WTC11 (cell line): ENCODE results near the gene WDR83. TPM values are rescaled to one million over a fixed set of nuclear protein-coding genes. Genes with fewer than 3 reads are reported as not detected.
A peak's percentile ranks its signal among the peaks of the same experiment; 100 is the strongest.

Experiments used
- ATAC-seq: fragments of 200-7000 bp; cut with Tn5 transposase; 2 replicates; pipeline ENCODE4 v1.10.0; 2021; ENCODE audit warnings: mild to moderate bottlenecking, moderate library complexity
- CTCF ChIA-PET: fragments of 300-600 bp; sonication (Branson Sonifier 250); formaldehyde crosslinking; loops from one replicate; lab custom pipeline; 2021; ENCODE audit warnings: antibody characterized with exemption; lab: Charles Lee
- POLR2A ChIA-PET: fragments of 350-600 bp; sonication (Branson Sonifier 250); formaldehyde crosslinking; loops from one replicate; lab custom pipeline; 2021; ENCODE audit warnings: antibody characterized with exemption; lab: Charles Lee
- DNase-seq: peaks from one replicate; pipeline ENCODE4 v3.0.0; 2021; ENCODE audit warnings: low spot score
- H3K27ac Mint-ChIP-seq: 2 replicates; pipeline ENCODE4 v1.8.0; 2021; ENCODE audit warnings: mixed read lengths
- H3K27me3 Mint-ChIP-seq: 2 replicates; pipeline ENCODE4 v1.8.0; 2021; ENCODE audit warnings: low read depth, mild to moderate bottlenecking, moderate library complexity, mixed read lengths
- H3K36me3 Mint-ChIP-seq: 2 replicates; pipeline ENCODE4 v1.8.0; 2021; ENCODE audit warnings: mixed read lengths
- H3K4me1 Mint-ChIP-seq: 2 replicates; pipeline ENCODE4 v1.8.0; 2022; ENCODE audit warnings: mixed read lengths
- H3K4me3 Mint-ChIP-seq: 2 replicates; pipeline ENCODE4 v1.8.0; 2021; ENCODE audit warnings: mild to moderate bottlenecking, moderate library complexity, mixed read lengths
- H3K9me3 Mint-ChIP-seq: 2 replicates; pipeline ENCODE4 v1.8.0; 2021; ENCODE audit warnings: mixed read lengths
- CDX4 ChIP-seq: fragments of 250-450 bp; sonication (Bioruptor Pico); IDR thresholded peaks from 2 replicates; pipeline ENCODE4 v1.9.0; 2021; ENCODE audit warnings: moderate library complexity, mild to moderate bottlenecking, inconsistent platforms, borderline replicate concordance
- FOXK1 ChIP-seq: sonication (generic); formaldehyde crosslinking; IDR thresholded peaks from 2 replicates; pipeline ENCODE4 v1.8.0; 2022; ENCODE audit warnings: mild to moderate bottlenecking, moderate library complexity, missing genetic modification reagents
- FOXP1 ChIP-seq: sonication (generic); formaldehyde crosslinking; IDR thresholded peaks from 2 replicates; pipeline ENCODE4 v1.8.0; 2022; ENCODE audit warnings: missing genetic modification reagents, mild to moderate bottlenecking, moderate library complexity, borderline replicate concordance
- GRHL2 ChIP-seq: fragments of 250-450 bp; sonication (Bioruptor Pico); IDR thresholded peaks from 2 replicates; pipeline ENCODE4 v1.8.0; 2022; ENCODE audit warnings: mild to moderate bottlenecking, moderate library complexity; ENCODE audit not compliant: insufficient replicate concordance, severe bottlenecking
- HMGXB4 ChIP-seq: sonication (generic); formaldehyde crosslinking; IDR thresholded peaks from 2 replicates; pipeline ENCODE4 v1.8.1; 2023; ENCODE audit warnings: mild to moderate bottlenecking, moderate library complexity, missing genetic modification reagents
- PRRX2 ChIP-seq: fragments of 250-450 bp; sonication (Bioruptor Pico); IDR thresholded peaks from 2 replicates; pipeline ENCODE4 v1.8.0; 2021; ENCODE audit warnings: mild to moderate bottlenecking
- RELA ChIP-seq: sonication (generic); formaldehyde crosslinking; IDR thresholded peaks from 2 replicates; pipeline ENCODE4 v1.8.1; 2022; ENCODE audit warnings: missing genetic modification reagents, mild to moderate bottlenecking, borderline replicate concordance
- SP1 ChIP-seq: sonication (generic); formaldehyde crosslinking; conservative IDR thresholded peaks from 2 replicates; pipeline ENCODE4 v1.8.1; 2022; ENCODE audit warnings: missing genetic modification reagents
- TCF7 ChIP-seq: sonication (generic); formaldehyde crosslinking; IDR thresholded peaks from 2 replicates; pipeline ENCODE4 v1.8.0; 2022; ENCODE audit warnings: mild to moderate bottlenecking, low read depth, missing genetic modification reagents, moderate library complexity
- ZNF121 ChIP-seq: sonication (generic); formaldehyde crosslinking; IDR thresholded peaks from 2 replicates; pipeline ENCODE4 v1.8.0; 2023; ENCODE audit warnings: missing genetic modification reagents
- ZNF317 ChIP-seq: sonication (generic); formaldehyde crosslinking; IDR thresholded peaks from 2 replicates; pipeline ENCODE4 v1.8.1; 2023; ENCODE audit warnings: low read depth, mild to moderate bottlenecking, moderate library complexity, missing genetic modification reagents, borderline replicate concordance
- ZNF396 ChIP-seq: fragments of 250-450 bp; sonication (Bioruptor Pico); IDR thresholded peaks from 2 replicates; pipeline ENCODE4 v1.8.0; 2021; ENCODE audit warnings: mild to moderate bottlenecking, moderate library complexity, borderline replicate concordance
- ZNF416 ChIP-seq: fragments of 250-450 bp; sonication (Bioruptor Pico); IDR thresholded peaks from 2 replicates; pipeline ENCODE4 v1.9.0; 2021; ENCODE audit warnings: mild to moderate bottlenecking, inconsistent platforms
- ZNF423 ChIP-seq: fragments of 250-450 bp; sonication (Bioruptor Pico); IDR thresholded peaks from 2 replicates; pipeline ENCODE4 v2.1.2; 2022; ENCODE audit warnings: mild to moderate bottlenecking, moderate library complexity
- total RNA-seq: library from RNA; stranded (reverse); gene quantifications from 3 replicates; pipeline ENCODE4 v1.2.3, GENCODE V29; 2021
- TF ChIP-seq, protein P1 (sequence below): sonication (generic); formaldehyde crosslinking; IDR thresholded peaks from 2 replicates; pipeline ENCODE4 v1.8.1; 2022; ENCODE audit warnings: low read depth, missing genetic modification reagents, borderline replicate concordance
- TF ChIP-seq, protein P2 (sequence below): fragments of 250-450 bp; sonication (Bioruptor Pico); conservative IDR thresholded peaks from 2 replicates; pipeline ENCODE4 v1.9.0; 2021; ENCODE audit warnings: mild to moderate bottlenecking

WDR83 gene
- total RNA-seq, 1 experiment from 2014 or later, result 21.8 TPM

DNA sequence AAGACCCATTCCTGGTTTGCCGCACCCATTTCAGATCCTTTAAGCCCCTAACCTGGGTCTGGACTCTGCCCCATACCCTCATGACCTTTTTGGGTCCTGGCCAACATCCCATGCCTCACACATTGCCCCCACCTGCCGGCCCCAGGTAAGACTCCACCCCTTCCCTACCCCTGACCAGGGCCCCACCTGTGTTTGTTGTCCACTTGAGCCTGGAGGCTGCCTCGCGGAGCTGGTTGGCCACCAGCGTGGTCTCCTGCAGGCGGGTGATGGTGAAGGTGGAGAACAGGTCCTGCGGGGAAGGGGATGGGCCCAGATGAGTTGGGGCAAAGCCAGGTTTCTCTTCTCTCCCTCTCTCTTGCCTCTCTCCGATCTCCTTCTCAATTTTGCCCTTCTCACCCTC lies 19.6 kb upstream of the WDR83 start:
- Mint-ChIP-seq H3K36me3 (peaks cover 6% of the 10 kb centered on the region), H3K4me3 (peak overlapping the region; percentile 76), H3K27me3 (peaks cover 11% of the 10 kb centered on the region), H3K27ac (peak overlapping the region; percentile 95), H3K9me3 (no peaks in the 10 kb centered on the region), H3K4me1 (peaks cover 11% of the 10 kb centered on the region)
- ATAC-seq (no peak), DNase-seq (no peak)
- POLR2A ChIA-PET, result interaction anchor here (0.6 to 1.2 kb wide), 5 partner anchors 17 to 1667 kb away, joined by 3 to 7 read pairs (median 6); partner anchors contain the start of genes MAN2B1, WDR83, ZNF490 and ZNF791
- CTCF ChIA-PET, result interaction anchor here (1.0 to 3.3 kb wide), 16 partner anchors 8 to 403 kb away, joined by 3 to 23 read pairs (median 6); partner anchors contain the start of genes DHPS, MAN2B1, WDR83 and ZNF490
- TF ChIP-seq ZNF317 (CRISPR knock-in tag), result no peak
- no peak for TF ChIP-seq TCF7

DNA sequence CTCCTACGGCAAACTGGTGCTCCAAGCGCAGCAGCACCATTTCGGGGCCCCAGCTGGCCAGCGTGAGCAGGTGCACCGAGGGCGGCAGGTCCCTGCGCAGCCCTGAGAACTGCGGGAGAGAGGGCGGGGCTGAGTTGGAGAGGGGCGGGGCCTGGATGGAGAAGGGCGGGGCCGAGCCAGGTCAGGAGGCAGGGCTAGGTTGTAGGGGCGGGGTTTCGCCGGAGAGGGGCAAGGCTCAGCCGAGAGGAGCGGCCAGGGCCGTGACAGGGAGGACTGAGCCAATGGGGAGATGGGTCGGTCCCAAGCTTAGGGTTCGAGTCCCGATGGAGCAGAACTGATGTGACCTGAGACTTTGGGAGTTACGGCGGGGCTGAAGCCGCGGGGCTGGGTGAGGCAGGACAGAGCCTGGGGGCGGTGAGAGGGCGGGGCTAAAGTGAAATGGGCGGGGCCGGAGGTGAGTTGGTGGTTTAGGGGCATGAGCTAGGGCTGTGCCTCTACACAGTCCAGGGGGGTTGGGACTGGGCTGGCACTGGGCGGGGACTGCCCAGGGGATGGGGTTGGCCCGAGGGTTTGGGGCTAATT lies 19.0 kb upstream of the WDR83 start:
- Mint-ChIP-seq H3K9me3 (no peaks in the 10 kb centered on the region), H3K27me3 (peaks cover 11% of the 10 kb centered on the region), H3K27ac (peak overlapping the region; percentile 95), H3K4me1 (peaks cover 11% of the 10 kb centered on the region), H3K4me3 (peak overlapping the region; percentile 76), H3K36me3 (peaks cover 6% of the 10 kb centered on the region)
- ChIA-PET POLR2A (interaction anchor here (0.6 to 1.2 kb wide), 5 partner anchors 17 to 1668 kb away, joined by 3 to 7 read pairs (median 6); partner anchors contain the start of genes MAN2B1, WDR83, ZNF490 and ZNF791), CTCF (interaction anchor here (0.6 to 3.3 kb wide), 16 partner anchors 8 to 403 kb away, joined by 3 to 23 read pairs (median 6); partner anchors contain the start of genes DHPS, MAN2B1, WDR83 and ZNF490)
- peak; percentile 93 for TF ChIP-seq ZNF121 (CRISPR knock-in tag)
- no peak for TF ChIP-seq ZNF416 (CRISPR knock-in tag)
- ATAC-seq (peak; percentile 92), DNase-seq (peak; percentile 95)

- ChIA-PET POLR2A (interaction anchor here (1.1 to 1.2 kb wide), 2 partner anchors 18 to 37 kb away, joined by 3 to 6 read pairs; partner anchors contain the start of genes MAN2B1, WDR83, ZNF490 and ZNF791), CTCF (interaction anchor here (1.0 to 3.3 kb wide), 15 partner anchors 9 to 404 kb away, joined by 3 to 23 read pairs (median 6); partner anchors contain the start of genes DHPS, MAN2B1, WDR83 and ZNF490)
- DNase-seq (peak; percentile 75), ATAC-seq (peak; percentile 29)
- TF ChIP-seq, protein P1, sequence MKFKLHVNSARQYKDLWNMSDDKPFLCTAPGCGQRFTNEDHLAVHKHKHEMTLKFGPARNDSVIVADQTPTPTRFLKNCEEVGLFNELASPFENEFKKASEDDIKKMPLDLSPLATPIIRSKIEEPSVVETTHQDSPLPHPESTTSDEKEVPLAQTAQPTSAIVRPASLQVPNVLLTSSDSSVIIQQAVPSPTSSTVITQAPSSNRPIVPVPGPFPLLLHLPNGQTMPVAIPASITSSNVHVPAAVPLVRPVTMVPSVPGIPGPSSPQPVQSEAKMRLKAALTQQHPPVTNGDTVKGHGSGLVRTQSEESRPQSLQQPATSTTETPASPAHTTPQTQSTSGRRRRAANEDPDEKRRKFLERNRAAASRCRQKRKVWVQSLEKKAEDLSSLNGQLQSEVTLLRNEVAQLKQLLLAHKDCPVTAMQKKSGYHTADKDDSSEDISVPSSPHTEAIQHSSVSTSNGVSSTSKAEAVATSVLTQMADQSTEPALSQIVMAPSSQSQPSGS (CRISPR knock-in tag), result no peak
- TF ChIP-seq ZNF396 (CRISPR knock-in tag), result no peak
- no peak for TF ChIP-seq GRHL2 (CRISPR knock-in tag)
- TF ChIP-seq SP1 (CRISPR knock-in tag), result 0 out of 2 replicates have a peak, but pooled peaks have one; percentile 22
- peak; percentile 73 for TF ChIP-seq FOXK1
- TF ChIP-seq HMGXB4, result peak; percentile 74
- peak; percentile 33; the same call in 1 of the 2 replicates for TF ChIP-seq FOXP1 (CRISPR knock-in tag)
- TF ChIP-seq, protein P2, sequence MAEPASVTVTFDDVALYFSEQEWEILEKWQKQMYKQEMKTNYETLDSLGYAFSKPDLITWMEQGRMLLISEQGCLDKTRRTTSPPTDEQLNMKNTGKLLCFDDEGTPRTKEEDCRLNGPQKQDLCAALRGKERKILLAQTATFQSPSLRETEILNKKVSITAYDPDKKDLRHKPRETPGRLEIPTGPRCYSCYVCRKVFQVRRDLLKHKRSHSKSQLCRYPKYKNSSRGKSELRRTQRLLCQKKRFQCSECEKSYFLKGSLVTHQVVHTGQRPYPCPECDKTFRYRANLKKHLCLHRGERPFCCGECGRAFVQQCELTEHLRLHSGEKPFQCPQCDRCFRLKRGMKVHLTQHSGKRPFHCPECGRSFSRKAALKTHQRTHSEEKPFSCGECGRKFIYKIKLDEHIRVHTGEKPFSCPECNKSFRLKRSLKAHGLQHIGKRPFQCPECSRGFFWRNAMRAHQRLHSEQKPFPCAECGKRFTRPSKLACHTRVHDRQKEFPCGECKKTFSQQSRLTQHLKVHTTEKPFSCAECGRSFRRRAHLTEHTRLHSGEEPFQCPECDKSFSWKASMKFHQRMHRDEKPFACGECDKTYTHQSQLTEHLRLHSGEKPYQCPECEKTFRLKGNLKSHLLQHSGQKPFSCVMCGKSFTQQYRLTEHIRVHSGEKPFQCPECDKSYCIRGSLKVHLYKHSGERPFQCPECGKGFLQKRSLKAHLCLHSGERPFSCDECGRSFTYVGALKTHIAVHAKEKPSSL, result no peak
- TF ChIP-seq RELA, result 0 out of 2 replicates have a peak, but pooled peaks have one; percentile 34
- no peak for TF ChIP-seq PRRX2 (CRISPR knock-in tag)
- peak; percentile 48; the same call in 1 of the 2 replicates for TF ChIP-seq ZNF423 (CRISPR knock-in tag)
- no peak for TF ChIP-seq CDX4
- peaks cover 6% of the 10 kb centered on the region for H3K36me3 Mint-ChIP-seq
- no peaks in the 10 kb centered on the region for H3K9me3 Mint-ChIP-seq
- H3K4me1 Mint-ChIP-seq, result peaks cover 11% of the 10 kb centered on the region
- peak overlapping the region; percentile 64 for H3K27ac Mint-ChIP-seq
- H3K27me3 Mint-ChIP-seq, result peaks cover 11% of the 10 kb centered on the region
- H3K4me3 Mint-ChIP-seq, result peak overlapping the region; percentile 76
Measured at GRCh38 chr19:12648088-12648487, 18.5 kb upstream of the WDR83 start.
